NCI-H2196 treated with DMSO at 0.1 percent for 48 hours (cell line): ENCODE measurements around the gene ATF2.
"Not testable (repeated sequence)": the region's sequence is repeated elsewhere in the genome, so short reads cannot be mapped to it uniquely, and the experiment has no call there.

ENCODE experiments used
- DNase-seq: peaks from one replicate; lab custom pipeline; 2025; ENCODE audit not compliant: unreplicated experiment; lab: John Stamatoyannopoulos, UW

ATF2 gene

GRCh38 chr2:175167076-175167791 lies 769 bp downstream of the ATF2 start:
- no peak for DNase-seq

GRCh38 chr2:175166216-175166824 lies 1.7 kb downstream of the ATF2 start:
- DNase-seq, result no peak

DNA sequence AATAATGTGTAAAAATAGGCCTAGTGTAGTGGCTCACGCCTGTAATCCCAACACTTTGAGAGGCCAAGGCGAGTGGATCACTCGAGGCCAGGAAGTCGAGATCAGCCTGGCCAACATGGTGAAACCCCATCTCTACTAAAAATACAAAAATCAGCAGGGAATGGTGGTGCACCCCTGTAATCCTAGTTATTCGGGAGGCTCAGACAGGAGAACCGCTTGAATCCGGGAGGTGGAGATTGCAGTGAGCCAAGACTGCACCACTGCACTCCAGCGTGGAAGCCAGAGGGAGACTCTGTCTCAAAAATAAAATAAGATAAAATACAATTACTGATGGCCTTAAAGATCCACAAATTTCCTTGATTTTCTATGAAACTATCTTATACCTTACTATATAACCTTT lies 3.8 kb downstream of the ATF2 start:
- no peak for DNase-seq

DNA sequence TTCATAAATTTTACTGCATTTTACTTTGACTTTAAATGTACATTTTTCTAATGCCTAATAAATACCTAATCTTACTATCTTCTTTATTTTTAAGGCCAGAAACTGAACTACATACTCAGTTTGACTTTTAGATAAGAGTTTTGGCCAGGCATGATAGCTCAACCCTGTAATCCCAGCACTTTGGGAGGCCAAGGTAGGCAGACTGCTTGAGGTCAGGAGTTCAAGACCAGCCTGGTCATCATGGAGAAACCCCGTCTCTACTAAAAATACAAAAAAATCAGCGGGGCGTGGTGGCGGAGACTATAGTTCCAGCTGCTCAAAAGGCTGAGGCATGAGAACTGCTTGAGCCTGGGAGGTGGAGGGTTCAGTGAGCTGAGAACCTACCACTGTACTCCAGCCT lies 9.1 kb downstream of the ATF2 start:
- DNase-seq, result no peak

GRCh38 chr2:175156534-175156933 lies 11.5 kb downstream of the ATF2 start:
- DNase-seq, result no peak

DNA sequence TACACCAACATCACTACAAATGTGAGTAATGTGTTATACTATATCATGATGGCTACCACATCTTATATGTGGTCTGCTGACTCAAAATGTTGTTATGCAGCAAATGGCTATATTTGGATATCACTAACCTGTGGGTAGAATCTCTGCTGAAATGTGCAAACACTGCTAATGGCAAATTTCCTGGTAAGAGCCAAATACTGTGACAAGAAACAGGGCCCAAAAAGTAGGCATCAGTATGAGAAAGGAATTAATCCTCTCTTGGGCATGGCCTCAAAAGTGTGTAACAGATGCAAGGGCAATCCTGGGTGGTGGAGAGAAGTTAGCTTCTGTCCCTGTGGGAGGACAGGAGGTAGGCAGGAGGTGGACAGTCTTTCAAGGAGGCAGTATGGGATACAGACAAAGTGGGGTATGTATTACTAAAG lies 13.3 kb downstream of the ATF2 start:
- DNase-seq, result no peak

- DNase-seq, result no peak
Measured at GRCh38 chr2:175152242-175152641, 15.8 kb downstream of the ATF2 start.

- DNase-seq, result no peak
Measured at GRCh38 chr2:175151791-175152190, 16.2 kb downstream of the ATF2 start.

- no peak for DNase-seq
Measured at GRCh38 chr2:175147186-175147585, 20.8 kb downstream of the ATF2 start.

GRCh38 chr2:175143678-175144077 lies 24.3 kb downstream of the ATF2 start:
- no peak for DNase-seq

DNA sequence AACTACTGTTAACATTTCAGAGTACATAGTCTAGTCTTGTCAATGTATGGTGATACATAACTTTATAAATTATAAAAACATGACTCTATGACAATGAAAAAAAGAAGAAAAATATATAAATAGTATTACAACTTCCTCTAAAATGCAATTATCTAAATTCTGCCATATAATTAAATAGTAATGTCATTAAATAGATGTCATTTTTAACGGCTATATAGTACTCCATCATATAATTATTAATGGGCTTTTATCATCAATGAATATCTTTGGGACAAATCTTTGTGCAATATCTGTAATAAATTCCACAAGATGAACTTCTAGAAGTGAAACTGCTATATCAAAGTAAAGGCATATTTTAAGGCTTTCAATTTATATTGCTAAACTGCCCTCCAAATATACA lies 24.8 kb downstream of the ATF2 start:
- DNase-seq, result no peak

DNA sequence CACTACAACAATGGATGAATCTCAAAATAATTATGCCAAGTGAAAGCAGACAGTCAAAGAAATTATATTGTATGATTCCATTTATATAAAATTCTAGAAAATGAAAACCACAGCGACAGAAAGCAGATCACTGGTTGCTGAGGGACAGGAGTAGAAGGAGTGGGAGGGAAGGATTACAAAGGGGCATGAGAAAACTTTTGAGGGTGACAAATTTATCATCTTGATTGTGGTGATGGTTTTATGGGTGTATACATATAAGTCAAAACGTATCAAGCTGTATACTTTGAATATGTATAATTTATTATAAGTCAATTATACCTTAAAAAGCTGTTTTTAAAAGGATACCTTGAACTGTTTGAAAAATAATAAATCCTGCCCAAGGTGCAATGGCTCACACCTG lies 27.7 kb downstream of the ATF2 start:
- no peak for DNase-seq

- DNase-seq, result no peak
Measured at GRCh38 chr2:175137793-175138192, 30.2 kb downstream of the ATF2 start.

- DNase-seq, result no peak
Measured at GRCh38 chr2:175136334-175137215, 31.4 kb downstream of the ATF2 start.

- DNase-seq, result no peak
Measured at GRCh38 chr2:175135862-175136261, 32.1 kb downstream of the ATF2 start.

DNA sequence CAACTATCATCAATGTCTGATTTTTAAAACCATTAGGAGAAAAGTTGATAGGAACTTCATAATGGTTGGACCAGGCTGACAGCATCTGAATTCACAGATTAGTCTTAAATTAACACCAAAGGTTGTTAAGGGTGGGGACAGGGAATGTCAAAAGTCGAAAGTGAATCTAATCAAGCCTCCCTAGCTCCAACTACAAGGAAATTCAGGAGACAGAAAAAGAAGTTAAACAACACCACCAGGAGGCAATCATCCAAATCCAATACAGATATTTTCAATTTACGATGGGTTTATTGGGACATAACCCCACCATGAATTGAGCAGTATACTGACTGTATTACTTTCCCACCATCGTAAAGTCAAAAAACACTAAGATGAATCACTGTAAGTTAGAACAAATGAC lies 32.8 kb downstream of the ATF2 start:
- DNase-seq, result no peak

- no peak for DNase-seq
Measured at GRCh38 chr2:175131252-175131651, 36.8 kb downstream of the ATF2 start.

DNA sequence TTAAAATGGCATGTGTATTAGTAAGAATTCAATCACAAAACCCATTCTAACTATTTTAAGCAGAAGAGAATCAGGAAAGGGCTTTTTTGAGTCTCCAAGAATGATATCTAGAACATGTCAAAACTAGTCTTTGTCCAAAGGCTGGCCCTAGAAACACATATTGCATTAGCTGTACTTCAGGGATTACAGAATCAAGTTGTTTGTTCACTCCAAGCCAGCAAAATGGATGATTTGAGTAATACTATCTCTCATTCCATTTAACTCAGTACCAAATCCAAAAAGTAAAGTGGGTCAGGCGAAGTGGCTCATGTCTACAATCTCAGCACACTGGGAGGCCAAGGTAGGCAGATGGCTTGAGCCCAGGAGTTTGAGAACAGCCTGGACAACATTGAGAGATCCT lies 41.3 kb downstream of the ATF2 start:
- DNase-seq, result no peak

DNA sequence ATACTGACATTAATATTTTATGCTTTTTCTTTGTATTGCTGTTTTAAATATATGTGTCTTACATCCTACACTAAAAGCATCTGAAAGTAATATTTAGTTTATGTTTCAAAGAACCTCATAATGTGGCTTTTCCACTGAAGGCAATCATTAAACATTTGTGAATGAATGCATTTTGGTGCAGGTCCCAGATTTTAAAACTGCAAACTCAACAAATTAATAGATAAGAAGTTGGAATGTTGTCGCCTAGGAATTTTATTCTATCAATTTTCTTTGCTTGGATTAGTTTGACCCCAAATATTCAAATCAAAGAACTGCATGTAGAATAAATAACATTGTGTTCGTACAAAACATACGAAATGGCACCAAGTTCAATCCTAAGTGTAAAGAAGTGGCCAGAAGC lies 44.7 kb downstream of the ATF2 start:
- DNase-seq, result no peak

DNA sequence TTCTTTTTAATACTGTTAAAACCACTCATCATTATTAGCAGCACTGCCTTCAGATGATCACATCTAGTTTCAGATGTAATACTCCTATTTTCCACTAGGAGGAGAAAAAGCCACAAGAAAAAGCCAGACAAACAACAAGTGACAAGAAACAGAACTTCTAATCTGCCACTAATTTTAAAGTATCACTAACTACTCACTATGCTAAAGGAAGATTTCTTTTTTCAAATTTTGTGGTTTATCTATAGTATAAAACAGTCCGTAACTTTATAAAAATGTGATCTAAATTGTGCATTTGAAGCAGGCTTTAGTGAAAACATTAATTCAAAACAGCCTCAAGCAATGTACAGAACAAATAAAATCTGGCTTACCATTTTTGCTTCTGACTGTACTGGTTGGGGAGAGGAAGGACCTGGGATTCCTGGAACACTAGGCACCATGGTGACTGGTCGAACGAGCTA lies 56.8 kb downstream of the ATF2 start:
- peak; percentile 5 for DNase-seq

DNA sequence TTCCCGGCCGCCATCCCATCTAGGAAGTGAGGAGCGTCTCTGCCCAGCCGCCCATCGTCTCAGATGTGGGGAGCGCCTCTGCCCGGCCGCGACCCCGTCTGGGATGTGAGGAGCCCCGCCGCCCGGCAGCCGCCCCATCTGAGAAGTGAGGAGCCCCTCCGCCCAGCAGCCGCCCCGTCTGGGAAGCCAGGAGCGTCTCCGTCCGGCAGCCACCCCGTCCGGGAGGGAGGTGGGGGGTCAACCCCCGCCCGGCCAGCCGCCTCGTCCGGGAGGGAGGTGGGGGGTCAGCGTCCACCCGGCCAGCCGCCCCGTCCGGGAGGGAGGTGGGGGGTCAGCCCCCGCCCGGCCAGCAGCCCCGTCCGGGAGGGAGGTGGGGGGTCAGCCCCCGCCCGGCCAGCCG lies 59.9 kb downstream of the ATF2 start:
- DNase-seq, result not testable (repeated sequence)

GRCh38 chr2:175107146-175107545 lies 60.9 kb downstream of the ATF2 start:
- DNase-seq, result no peak
